Fibroblast of lung (primary cell): ENCODE results near the gene EFCAB6. TPM values are rescaled to one million over a fixed set of nuclear protein-coding genes. Genes with fewer than 3 reads are reported as not detected.
A peak's percentile ranks its signal among the peaks of the same experiment; 100 is the strongest.

Experiments used
- DNase-seq, 2 donors: peaks; one replicate each; pipeline versions ENCODE4 v3.0.0 to v3.0.0-alpha.2; 2010; ENCODE audit warnings: low read depth in 2 of 2
- H2AFZ ChIP-seq: 2 replicates; pipeline ENCODE4 v1.5.1; 2012; ENCODE audit warnings: low read length, control low read depth, inconsistent platforms
- H3K27ac ChIP-seq: 2 replicates; pipeline ENCODE4 v1.5.1; 2011; ENCODE audit warnings: low read length, control low read depth; ENCODE audit not compliant: insufficient read depth
- H3K27me3 ChIP-seq: 2 replicates; pipeline ENCODE4 v1.5.1; 2011; ENCODE audit warnings: mild to moderate bottlenecking, low read length; ENCODE audit not compliant: control insufficient read depth, insufficient read depth
- H3K36me3 ChIP-seq: 2 replicates; pipeline ENCODE4 v1.5.1; 2011; ENCODE audit warnings: low read length; ENCODE audit not compliant: control insufficient read depth, insufficient read depth
- H3K4me1 ChIP-seq: 2 replicates; pipeline ENCODE4 v1.5.1; 2011; ENCODE audit warnings: low read length; ENCODE audit not compliant: control insufficient read depth, insufficient read depth; ENCODE audit errors: extremely low read depth
- H3K4me2 ChIP-seq: 2 replicates; pipeline ENCODE4 v1.5.1; 2011; ENCODE audit warnings: low read length, control low read depth; ENCODE audit not compliant: insufficient read depth; ENCODE audit errors: extremely low read depth
- H3K4me3 ChIP-seq, 4 experiments: fragments of 200-600 bp in 1 of 4; sonication (generic) in 1 of 4; replicated peaks in 1 of 4; 2 replicates each; pipeline ENCODE4 v1.5.1; 2011 to 2016; ENCODE audit warnings: low read length in 4 of 4, low read depth in 3 of 4, mild to moderate bottlenecking in 3 of 4, control low read depth in 2 of 4, inconsistent platforms in 1 of 4, mixed read lengths in 1 of 4; ENCODE audit not compliant: insufficient read depth in 1 of 4; ENCODE audit errors: control extremely low read depth in 1 of 4
- H3K79me2 ChIP-seq: 2 replicates; pipeline ENCODE4 v1.5.1; 2012; ENCODE audit warnings: mild to moderate bottlenecking, low read length, inconsistent platforms; ENCODE audit not compliant: control insufficient read depth, insufficient read depth
- H3K9ac ChIP-seq: 2 replicates; pipeline ENCODE4 v1.5.1; 2011; ENCODE audit warnings: mild to moderate bottlenecking, low read length, control low read depth; ENCODE audit not compliant: insufficient read depth
- H3K9me3 ChIP-seq: 2 replicates; pipeline ENCODE4 v1.5.1; 2012; ENCODE audit warnings: low read depth, low read length; ENCODE audit not compliant: control insufficient read depth, insufficient read depth
- H4K20me1 ChIP-seq: 2 replicates; pipeline ENCODE4 v1.5.1; 2011; ENCODE audit warnings: low read length; ENCODE audit not compliant: control insufficient read depth, insufficient read depth; ENCODE audit errors: extremely low read depth
- EZH2 ChIP-seq: IDR thresholded peaks from 2 replicates; pipeline ENCODE4 v1.5.1; 2012; ENCODE audit warnings: low read length, control low read depth, mild to moderate bottlenecking; ENCODE audit errors: missing control alignments
- polyA minus RNA-seq: library from RNA; depleted of rRNA, polyadenylated mRNA; stranded (reverse); fragments of >200 nt; gene quantifications from 2 replicates; pipeline ENCODE4 v1.2.3, GENCODE V29; 2011; ENCODE audit warnings: low replicate concordance
- polyA plus RNA-seq, 2 donors: library from polyadenylated mRNA; depleted of rRNA in 1 of 2; stranded (reverse) in 1 of 2; unstranded in 1 of 2; fragments of >200 nt; gene quantifications; 2 replicates each; pipeline ENCODE4 v1.2.1, GENCODE V29; 2011 to 2012; ENCODE audit warnings: missing spikeins in 1 of 2
- total RNA-seq: library from RNA; depleted of rRNA; stranded (reverse); fragments of >200 nt; gene quantifications from 2 replicates; pipeline ENCODE4 v1.2.1, GENCODE V29; 2014
- TF ChIP-seq, protein P1 (sequence below), 2 donors: IDR thresholded peaks in 1 of 2; conservative IDR thresholded peaks in 1 of 2; 1 replicate in 1 of 2; 2 replicates in 1 of 2; pipeline ENCODE4 v1.5.1; 2011 to 2012; ENCODE audit warnings: low read length in 2 of 2, control low read depth in 1 of 2, inconsistent platforms in 1 of 2, low read depth in 1 of 2, mild to moderate bottlenecking in 1 of 2

Gene EFCAB6, protein sequence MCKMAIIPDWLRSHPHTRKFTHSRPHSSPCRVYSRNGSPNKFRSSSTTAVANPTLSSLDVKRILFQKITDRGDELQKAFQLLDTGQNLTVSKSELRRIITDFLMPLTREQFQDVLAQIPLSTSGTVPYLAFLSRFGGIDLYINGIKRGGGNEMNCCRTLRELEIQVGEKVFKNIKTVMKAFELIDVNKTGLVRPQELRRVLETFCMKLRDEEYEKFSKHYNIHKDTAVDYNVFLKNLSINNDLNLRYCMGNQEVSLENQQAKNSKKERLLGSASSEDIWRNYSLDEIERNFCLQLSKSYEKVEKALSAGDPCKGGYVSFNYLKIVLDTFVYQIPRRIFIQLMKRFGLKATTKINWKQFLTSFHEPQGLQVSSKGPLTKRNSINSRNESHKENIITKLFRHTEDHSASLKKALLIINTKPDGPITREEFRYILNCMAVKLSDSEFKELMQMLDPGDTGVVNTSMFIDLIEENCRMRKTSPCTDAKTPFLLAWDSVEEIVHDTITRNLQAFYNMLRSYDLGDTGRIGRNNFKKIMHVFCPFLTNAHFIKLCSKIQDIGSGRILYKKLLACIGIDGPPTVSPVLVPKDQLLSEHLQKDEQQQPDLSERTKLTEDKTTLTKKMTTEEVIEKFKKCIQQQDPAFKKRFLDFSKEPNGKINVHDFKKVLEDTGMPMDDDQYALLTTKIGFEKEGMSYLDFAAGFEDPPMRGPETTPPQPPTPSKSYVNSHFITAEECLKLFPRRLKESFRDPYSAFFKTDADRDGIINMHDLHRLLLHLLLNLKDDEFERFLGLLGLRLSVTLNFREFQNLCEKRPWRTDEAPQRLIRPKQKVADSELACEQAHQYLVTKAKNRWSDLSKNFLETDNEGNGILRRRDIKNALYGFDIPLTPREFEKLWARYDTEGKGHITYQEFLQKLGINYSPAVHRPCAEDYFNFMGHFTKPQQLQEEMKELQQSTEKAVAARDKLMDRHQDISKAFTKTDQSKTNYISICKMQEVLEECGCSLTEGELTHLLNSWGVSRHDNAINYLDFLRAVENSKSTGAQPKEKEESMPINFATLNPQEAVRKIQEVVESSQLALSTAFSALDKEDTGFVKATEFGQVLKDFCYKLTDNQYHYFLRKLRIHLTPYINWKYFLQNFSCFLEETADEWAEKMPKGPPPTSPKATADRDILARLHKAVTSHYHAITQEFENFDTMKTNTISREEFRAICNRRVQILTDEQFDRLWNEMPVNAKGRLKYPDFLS (N-terminal part only)
- total RNA-seq (1.5 and 2.3 TPM in 2 replicates), polyA plus RNA-seq (0.38 and 1.0 TPM in 2 replicates), polyA minus RNA-seq (0.90 TPM in 1 of 2 replicates, not detected in the other)
- polyA plus RNA-seq (2012), result 0.46 and 0.48 TPM in 2 replicates

DNA sequence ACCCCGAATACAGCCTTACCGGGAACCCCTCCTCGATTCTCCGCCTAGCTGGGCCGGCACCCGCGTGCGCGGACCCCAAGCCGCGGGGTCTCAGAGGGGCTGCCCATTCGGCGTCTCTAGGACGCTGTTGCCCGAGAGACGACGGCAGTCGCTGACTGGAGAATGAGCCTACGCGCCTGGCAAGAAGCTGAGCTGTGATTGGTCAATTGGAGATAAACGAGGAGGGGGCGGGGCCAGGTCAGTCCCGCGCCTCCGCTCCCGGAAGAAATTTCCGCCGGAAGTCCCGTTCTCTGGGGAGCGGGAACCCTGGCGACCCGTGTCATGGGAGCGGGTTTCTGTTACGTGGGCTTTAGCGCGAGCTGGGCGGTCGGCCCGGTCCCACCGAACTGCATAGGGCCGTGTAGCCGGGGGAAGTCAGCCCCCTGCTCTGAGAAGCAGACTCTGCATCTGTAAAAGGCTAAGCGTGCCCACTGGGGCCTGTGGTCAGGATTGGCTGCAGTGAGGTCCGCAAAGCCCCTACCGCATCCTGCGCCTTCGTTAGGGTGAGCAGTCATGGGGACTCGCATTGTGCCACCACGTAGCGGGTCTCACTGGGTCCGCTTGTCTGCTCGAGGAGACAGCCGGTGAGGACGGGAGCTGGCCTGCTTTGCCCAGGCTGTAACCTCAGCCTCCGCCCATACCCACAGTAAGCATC, at the start of gene EFCAB6:
TSS of gene EFCAB6 (minus strand) at position 157 of the 694 bp plus-strand sequence. CDS start 29,987 bp downstream, outside the sequence.
- H3K27ac ChIP-seq, result peak within 1 kb of the TSS; percentile 96
- peak within 1 kb of the TSS; percentile 87 to 96 (median 94) for H3K4me3 ChIP-seq
- H3K9me3 ChIP-seq, result no peaks in the 10 kb centered on the region
- peak; percentile 89 to 94 for DNase-seq
- TF ChIP-seq, protein P1, sequence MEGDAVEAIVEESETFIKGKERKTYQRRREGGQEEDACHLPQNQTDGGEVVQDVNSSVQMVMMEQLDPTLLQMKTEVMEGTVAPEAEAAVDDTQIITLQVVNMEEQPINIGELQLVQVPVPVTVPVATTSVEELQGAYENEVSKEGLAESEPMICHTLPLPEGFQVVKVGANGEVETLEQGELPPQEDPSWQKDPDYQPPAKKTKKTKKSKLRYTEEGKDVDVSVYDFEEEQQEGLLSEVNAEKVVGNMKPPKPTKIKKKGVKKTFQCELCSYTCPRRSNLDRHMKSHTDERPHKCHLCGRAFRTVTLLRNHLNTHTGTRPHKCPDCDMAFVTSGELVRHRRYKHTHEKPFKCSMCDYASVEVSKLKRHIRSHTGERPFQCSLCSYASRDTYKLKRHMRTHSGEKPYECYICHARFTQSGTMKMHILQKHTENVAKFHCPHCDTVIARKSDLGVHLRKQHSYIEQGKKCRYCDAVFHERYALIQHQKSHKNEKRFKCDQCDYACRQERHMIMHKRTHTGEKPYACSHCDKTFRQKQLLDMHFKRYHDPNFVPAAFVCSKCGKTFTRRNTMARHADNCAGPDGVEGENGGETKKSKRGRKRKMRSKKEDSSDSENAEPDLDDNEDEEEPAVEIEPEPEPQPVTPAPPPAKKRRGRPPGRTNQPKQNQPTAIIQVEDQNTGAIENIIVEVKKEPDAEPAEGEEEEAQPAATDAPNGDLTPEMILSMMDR (conservative IDR thresholded peaks at IDR 0.05 in 1 of 2, IDR thresholded peaks at IDR 0.05 in 1 of 2; ENCODE audit: low read depth in 1 of 2, low read length in 2 of 2), result no peak
- no peak for TF ChIP-seq EZH2
- no peaks in the 10 kb centered on the region for H4K20me1 ChIP-seq
- no peaks in the 10 kb centered on the region for H3K36me3 ChIP-seq
- H2AFZ ChIP-seq, result peak within 1 kb of the TSS; percentile 97
- no peaks in the 10 kb centered on the region for H3K27me3 ChIP-seq
- peak within 1 kb of the TSS; percentile 92 for H3K9ac ChIP-seq
- peak within 1 kb of the TSS; percentile 99 for H3K4me2 ChIP-seq
- H3K79me2 ChIP-seq, result peaks cover 2% of the 10 kb centered on the region
- peaks cover 3% of the 10 kb centered on the region for H3K4me1 ChIP-seq

DNA sequence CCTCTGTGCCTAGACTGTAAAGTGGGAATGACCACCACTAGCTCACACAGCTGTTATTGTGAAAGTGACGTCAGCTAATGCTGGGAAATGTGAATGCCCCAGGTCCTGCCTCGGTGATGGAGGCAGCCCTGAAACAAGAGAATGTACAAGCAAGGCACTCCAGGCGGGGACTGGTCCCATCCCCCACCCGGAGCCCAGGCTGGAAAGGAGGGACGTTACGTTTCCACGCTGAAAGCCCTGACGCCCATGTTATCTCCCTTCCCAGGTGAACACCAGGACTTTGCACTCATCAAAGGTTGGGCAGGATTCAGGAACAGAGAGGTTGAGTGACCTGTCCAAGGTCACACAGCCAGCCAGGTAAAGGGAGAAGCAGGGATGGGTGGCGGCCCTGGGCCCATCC, 49.4 kb upstream of the EFCAB6 start:
- Histone ChIP-seq H3K79me2 (no peaks in the 10 kb centered on the region), H3K4me1 (no peaks in the 10 kb centered on the region), H3K4me2 (no peak overlapping the region), H4K20me1 (no peaks in the 10 kb centered on the region), H3K9me3 (no peaks in the 10 kb centered on the region), H3K27ac (no peak overlapping the region), H3K36me3 (no peaks in the 10 kb centered on the region), H3K4me3 (peak overlapping the region in 2 of 4 experiments; percentile 10 to 76), H3K9ac (no peak overlapping the region), H3K27me3 (peaks cover 8% of the 10 kb centered on the region), H2AFZ (no peak overlapping the region)
- DNase-seq, result peak; percentile 21 to 57
- TF ChIP-seq, protein P1 (conservative IDR thresholded peaks at IDR 0.05 in 1 of 2, IDR thresholded peaks at IDR 0.05 in 1 of 2; ENCODE audit: low read depth in 1 of 2, low read length in 2 of 2), result no peak
- peak; percentile 52 for TF ChIP-seq EZH2
